SK-N-SH (cell line): Measurements from ENCODE around the gene NT5M. TPM values are rescaled to one million over a fixed set of nuclear protein-coding genes. Genes with fewer than 3 reads are reported as not detected.

Source experiments
- CTCF ChIA-PET: fragments of 300-600, 350-600 bp; formaldehyde crosslinking; extraction: SDS; loops from one replicate; lab custom pipeline; 2021; lab: Yijun Ruan, JAX
- POLR2A ChIA-PET: fragments of 350-600 bp; sonication (Branson Sonifier 250); formaldehyde crosslinking; extraction: SDS; loops from one replicate; lab custom pipeline; 2020; ENCODE audit warnings: antibody characterized with exemption, inconsistent platforms; lab: Yijun Ruan, JAX
- DNase-seq: peaks from one replicate; pipeline ENCODE4 v3.0.0; 2012
- H2AFZ ChIP-seq: fragments of 200-600 bp; sonication (generic); 2 replicates; pipeline ENCODE4 v1.8.1; 2016; ENCODE audit warnings: antibody characterized with exemption, mild to moderate bottlenecking, low read depth
- H3F3A ChIP-seq: fragments of 200-600 bp; sonication (generic); replicated peaks from 2 replicates; pipeline ENCODE3; 2016; ENCODE audit warnings: antibody characterized with exemption, mild to moderate bottlenecking; ENCODE audit not compliant: insufficient read depth
- H3K27ac ChIP-seq, 2 experiments: fragments of 200-500 bp in 1 of 2; fragments of 200-600 bp in 1 of 2; sonication (Bioruptor generic) in 1 of 2; sonication (generic), shearing (Covaris generic) in 1 of 2; 2 replicates each; pipeline versions ENCODE4 v1.5.1 to v1.6.1; 2014 to 2016; ENCODE audit warnings: low read depth in 2 of 2, inconsistent platforms in 1 of 2, low read length in 1 of 2, mild to moderate bottlenecking in 1 of 2, mixed read lengths in 1 of 2
- H3K27me3 ChIP-seq: fragments of 200-600 bp; sonication (generic), shearing (Covaris generic); 2 replicates; pipeline ENCODE4 v1.6.1; 2016; ENCODE audit warnings: mixed run types; ENCODE audit not compliant: insufficient read depth
- H3K36me3 ChIP-seq, 2 experiments: fragments of 200-500 bp in 1 of 2; fragments of 200-600 bp in 1 of 2; sonication (Bioruptor generic) in 1 of 2; sonication (generic) in 1 of 2; replicated peaks in 1 of 2; 2 replicates each; pipeline versions ENCODE3 to v1.5.1; 2014 to 2016; ENCODE audit warnings: low read length in 1 of 2, mild to moderate bottlenecking in 1 of 2; ENCODE audit not compliant: insufficient read depth in 2 of 2, control insufficient read depth in 1 of 2
- H3K4me1 ChIP-seq, 2 experiments: fragments of 200-500 bp in 1 of 2; fragments of 200-600 bp in 1 of 2; sonication (Bioruptor generic) in 1 of 2; sonication (generic), shearing (Covaris generic) in 1 of 2; 2 replicates each; pipeline versions ENCODE4 v1.5.1 to v1.6.1; 2014 to 2016; ENCODE audit warnings: low read depth in 1 of 2, low read length in 1 of 2, mixed run types in 1 of 2; ENCODE audit not compliant: insufficient read depth in 2 of 2, control insufficient read depth in 1 of 2
- H3K4me2 ChIP-seq: fragments of 200-600 bp; sonication (generic), shearing (Covaris generic); 2 replicates; pipeline ENCODE4 v1.6.1; 2017; ENCODE audit warnings: mixed run types
- H3K4me3 ChIP-seq, 2 experiments: fragments of 200-500 bp in 1 of 2; fragments of 200-600 bp in 1 of 2; sonication (Bioruptor generic) in 1 of 2; sonication (generic), shearing (Covaris generic) in 1 of 2; 2 replicates each; pipeline versions ENCODE4 v1.5.1 to v1.8.1; 2014 to 2016; ENCODE audit warnings: low read depth in 2 of 2, inconsistent platforms in 1 of 2, low read length in 1 of 2, mild to moderate bottlenecking in 1 of 2, mixed read lengths in 1 of 2, moderate library complexity in 1 of 2
- H3K79me2 ChIP-seq: fragments of 200-600 bp; sonication (generic); 2 replicates; pipeline ENCODE4 v1.8.1; 2017; ENCODE audit warnings: mild to moderate bottlenecking; ENCODE audit not compliant: insufficient read depth
- H3K9ac ChIP-seq: fragments of 200-600 bp; sonication (generic); 2 replicates; pipeline ENCODE4 v1.6.1; 2017; ENCODE audit warnings: mixed run types
- H3K9me2 ChIP-seq: fragments of 200-600 bp; sonication (generic); 2 replicates; pipeline ENCODE4 v1.6.1; 2017; ENCODE audit warnings: mixed run types
- H3K9me3 ChIP-seq: fragments of 200-600 bp; sonication (generic); 2 replicates; pipeline ENCODE4 v1.6.1; 2017; ENCODE audit warnings: mixed run types, mild to moderate bottlenecking, moderate library complexity
- H4K20me1 ChIP-seq: fragments of 200-600 bp; sonication (generic); 2 replicates; pipeline ENCODE4 v1.6.1; 2017; ENCODE audit warnings: mild to moderate bottlenecking, mixed run types; ENCODE audit not compliant: insufficient read depth
- CHD2 ChIP-seq: fragments of 150-350 bp; IDR thresholded peaks from 2 replicates; pipeline ENCODE4 v1.6.1; 2018; ENCODE audit warnings: low read length; ENCODE audit not compliant: partially characterized antibody
- EP300 ChIP-seq, 2 experiments: IDR thresholded peaks; 2 replicates each; pipeline versions ENCODE4 v1.4.0 to v1.6.1; 2012; ENCODE audit warnings: borderline replicate concordance in 1 of 2, low read depth in 1 of 2, low read length in 1 of 2
- EZH2phosphoT487 ChIP-seq: fragments of 200-600 bp; sonication (generic); IDR thresholded peaks from 2 replicates; pipeline ENCODE4 v1.6.1; 2017; ENCODE audit warnings: low read depth, mixed run types, mild to moderate bottlenecking, antibody characterized with exemption, moderate library complexity, borderline replicate concordance
- NFIC ChIP-seq: IDR thresholded peaks from 2 replicates; pipeline ENCODE4 v1.4.0; 2012; ENCODE audit warnings: borderline replicate concordance
- POLR2AphosphoS5 ChIP-seq: IDR thresholded peaks from 2 replicates; pipeline ENCODE4 v1.6.1; 2012; ENCODE audit warnings: low read depth, low read length
- RAD21 ChIP-seq: IDR thresholded peaks from 2 replicates; pipeline ENCODE4 v1.6.1; 2012; ENCODE audit warnings: mild to moderate bottlenecking, low read length
- REST ChIP-seq: IDR thresholded peaks from 2 replicates; pipeline ENCODE4 v1.6.1; 2012; ENCODE audit warnings: mild to moderate bottlenecking, low read depth, low read length, moderate library complexity
- SMC3 ChIP-seq: IDR thresholded peaks from 2 replicates; pipeline ENCODE4 v1.6.1; 2012; ENCODE audit warnings: low read depth, low read length, improper control_type of control experiment
- TAF1 ChIP-seq: IDR thresholded peaks from 2 replicates; pipeline ENCODE4 v1.6.1; 2012; ENCODE audit warnings: low read depth, mild to moderate bottlenecking, low read length, moderate library complexity, borderline replicate concordance
- TCF12 ChIP-seq: IDR thresholded peaks from 2 replicates; pipeline ENCODE4 v1.4.0; 2012
- TEAD4 ChIP-seq: IDR thresholded peaks from 2 replicates; pipeline ENCODE4 v1.4.0; 2012; ENCODE audit warnings: mild to moderate bottlenecking, borderline replicate concordance; ENCODE audit not compliant: insufficient read depth
- USF1 ChIP-seq: IDR thresholded peaks from 2 replicates; pipeline ENCODE4 v1.4.0; 2012; ENCODE audit warnings: low read depth, borderline replicate concordance
- YY1 ChIP-seq: IDR thresholded peaks from 2 replicates; pipeline ENCODE4 v1.4.0; 2012; ENCODE audit warnings: low read depth, mild to moderate bottlenecking
- ZBTB33 ChIP-seq: IDR thresholded peaks from 2 replicates; pipeline ENCODE4 v1.4.0; 2012; ENCODE audit warnings: low read depth, borderline replicate concordance
- WGBS: methylation state at CpG from one replicate; pipeline ENCODE4 v1.1.6; 2017; ENCODE audit warnings: low lambda C conversion rate; 5-methylcytosine and 5-hydroxymethylcytosine counted together
- polyA plus RNA-seq, 3 experiments: library from polyadenylated mRNA; depleted of rRNA; stranded (reverse); fragments of >200 nt; gene quantifications; 2 replicates each; pipeline ENCODE4 v1.2.3, GENCODE V29; 2012
- TF ChIP-seq, protein P1 (sequence below): fragments of 200-600 bp; sonication (generic); IDR thresholded peaks from 2 replicates; pipeline ENCODE4 v1.6.1; 2017; ENCODE audit warnings: antibody characterized with exemption, mild to moderate bottlenecking, moderate library complexity

The NT5M gene
- polyA plus RNA-seq, 1 of the 3 experiments (the other 2 are of a cell fraction): 3.9 TPM

DNA sequence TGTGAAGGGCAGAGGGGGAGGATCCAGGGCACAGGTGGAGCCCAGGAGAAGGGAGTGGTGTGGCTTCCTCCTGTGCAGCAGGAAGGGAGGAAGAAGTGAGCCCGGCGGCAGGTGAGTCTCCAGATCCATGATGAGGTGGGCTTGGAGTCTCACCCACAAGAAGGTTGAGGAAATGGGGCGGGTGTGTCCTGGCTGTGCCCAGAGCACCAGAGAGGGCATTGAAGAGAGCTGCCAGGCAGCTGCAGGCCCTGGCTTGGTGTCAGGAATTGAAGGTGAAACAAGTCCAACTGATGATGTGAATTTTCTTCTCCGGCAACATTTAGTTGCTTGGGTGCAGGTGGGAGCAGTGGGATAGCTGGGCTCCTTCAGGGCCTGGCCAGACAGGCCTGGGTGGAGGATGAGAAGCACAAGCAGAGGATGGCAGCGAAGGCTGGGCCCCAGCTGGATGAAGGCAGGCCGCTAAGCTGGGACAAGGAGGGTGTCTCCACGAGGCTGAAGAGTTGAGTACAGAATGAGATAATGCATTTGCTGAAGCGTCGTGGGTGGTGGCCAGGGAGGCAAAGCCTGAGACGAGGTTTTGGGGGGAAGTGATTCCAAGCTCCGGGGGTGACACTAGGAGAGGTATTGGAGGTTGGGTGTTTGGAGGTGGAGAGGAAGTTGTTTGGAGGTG is 18.3 kb downstream of the NT5M start:
- Histone ChIP-seq H3K27me3 (no peaks in the 10 kb centered on the region), H3K4me3 (no peak overlapping the region), H2AFZ (no peak overlapping the region), H3F3A (no peaks in the 10 kb centered on the region), H3K79me2 (no peaks in the 10 kb centered on the region), H4K20me1 (no peaks in the 10 kb centered on the region), H3K9me2 (no peaks in the 10 kb centered on the region), H3K27ac (no peak overlapping the region), H3K9ac (no peak overlapping the region), H3K4me2 (no peak overlapping the region), H3K4me1 (no peaks in the 10 kb centered on the region), H3K9me3 (no peaks in the 10 kb centered on the region), H3K36me3 (no peaks in the 10 kb centered on the region)
- CTCF ChIA-PET: no interaction called here
- 86% methylated on average over 11 of the region's 11 CpGs for WGBS
- no peak for DNase-seq
- POLR2A ChIA-PET: no interaction called here
- TF ChIP-seq NFIC: no peak

- no peaks in the 10 kb centered on the region for H3K9me2 ChIP-seq
- POLR2A ChIA-PET: no interaction called here
- H3K9me3 ChIP-seq: no peaks in the 10 kb centered on the region
- H3K79me2 ChIP-seq: no peaks in the 10 kb centered on the region
- no peak overlapping the region for H3K4me2 ChIP-seq
- no peaks in the 10 kb centered on the region for H3K4me1 ChIP-seq
- H3K27me3 ChIP-seq: no peaks in the 10 kb centered on the region
- H3K27ac ChIP-seq: no peak overlapping the region
- no peak overlapping the region for H3K4me3 ChIP-seq
- 93% methylated on average over 10 of the region's 21 CpGs for WGBS
- H3K9ac ChIP-seq: no peak overlapping the region
- no peaks in the 10 kb centered on the region for H3F3A ChIP-seq
- H3K36me3 ChIP-seq: no peaks in the 10 kb centered on the region
- H2AFZ ChIP-seq: no peak overlapping the region
- CTCF ChIA-PET: no interaction called here
- no peaks in the 10 kb centered on the region for H4K20me1 ChIP-seq
- no peak for DNase-seq
- TF ChIP-seq USF1 (no peak), CHD2 (no peak), EP300 (IDR thresholded peaks at IDR 0.05; ENCODE audit: borderline replicate concordance in 1 of 2, low read depth in 1 of 2, low read length in 1 of 2) (no peak), TAF1 (no peak), EZH2phosphoT487 (no peak), TCF12 (no peak), SMC3 (no peak), ZBTB33 (no peak), RAD21 (no peak), YY1 (no peak), POLR2AphosphoS5 (no peak), TEAD4 (no peak), REST (no peak)
- TF ChIP-seq, protein P1, sequence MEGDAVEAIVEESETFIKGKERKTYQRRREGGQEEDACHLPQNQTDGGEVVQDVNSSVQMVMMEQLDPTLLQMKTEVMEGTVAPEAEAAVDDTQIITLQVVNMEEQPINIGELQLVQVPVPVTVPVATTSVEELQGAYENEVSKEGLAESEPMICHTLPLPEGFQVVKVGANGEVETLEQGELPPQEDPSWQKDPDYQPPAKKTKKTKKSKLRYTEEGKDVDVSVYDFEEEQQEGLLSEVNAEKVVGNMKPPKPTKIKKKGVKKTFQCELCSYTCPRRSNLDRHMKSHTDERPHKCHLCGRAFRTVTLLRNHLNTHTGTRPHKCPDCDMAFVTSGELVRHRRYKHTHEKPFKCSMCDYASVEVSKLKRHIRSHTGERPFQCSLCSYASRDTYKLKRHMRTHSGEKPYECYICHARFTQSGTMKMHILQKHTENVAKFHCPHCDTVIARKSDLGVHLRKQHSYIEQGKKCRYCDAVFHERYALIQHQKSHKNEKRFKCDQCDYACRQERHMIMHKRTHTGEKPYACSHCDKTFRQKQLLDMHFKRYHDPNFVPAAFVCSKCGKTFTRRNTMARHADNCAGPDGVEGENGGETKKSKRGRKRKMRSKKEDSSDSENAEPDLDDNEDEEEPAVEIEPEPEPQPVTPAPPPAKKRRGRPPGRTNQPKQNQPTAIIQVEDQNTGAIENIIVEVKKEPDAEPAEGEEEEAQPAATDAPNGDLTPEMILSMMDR: no peak
Measured at GRCh38 chr17:17322516-17323510, 19.6 kb downstream of the NT5M start.
